GM15510 (cell line): ENCODE measurements around the gene NODAL.

Experiments used
- POLR2A ChIP-seq: IDR thresholded peaks from 3 replicates; pipeline ENCODE4 v1.6.1; 2011; ENCODE audit warnings: borderline replicate concordance; ENCODE audit not compliant: insufficient read length; ENCODE audit errors: extremely low read depth

NODAL gene

DNA sequence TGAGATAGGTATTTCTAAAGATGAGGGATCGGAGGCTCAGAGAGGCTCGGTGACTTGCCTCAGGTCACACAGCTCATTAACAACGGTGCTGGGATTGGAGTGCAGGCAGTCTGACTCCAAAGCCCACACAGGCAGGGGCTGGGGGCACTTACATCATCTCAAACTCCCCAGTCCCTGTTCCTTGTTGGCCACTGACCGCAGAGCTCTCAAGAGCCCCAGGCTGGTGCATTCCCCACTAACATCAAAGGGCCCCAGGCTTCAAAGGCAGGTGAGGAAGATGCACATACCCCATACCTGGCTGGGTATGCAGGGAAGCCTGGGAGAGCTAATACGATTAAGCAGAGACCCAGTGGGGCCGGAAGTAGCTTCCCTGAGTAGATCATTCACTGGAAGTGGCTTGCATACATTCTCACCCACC, 13.7 kb upstream of the NODAL start:
- TF ChIP-seq POLR2A, result no peak

DNA sequence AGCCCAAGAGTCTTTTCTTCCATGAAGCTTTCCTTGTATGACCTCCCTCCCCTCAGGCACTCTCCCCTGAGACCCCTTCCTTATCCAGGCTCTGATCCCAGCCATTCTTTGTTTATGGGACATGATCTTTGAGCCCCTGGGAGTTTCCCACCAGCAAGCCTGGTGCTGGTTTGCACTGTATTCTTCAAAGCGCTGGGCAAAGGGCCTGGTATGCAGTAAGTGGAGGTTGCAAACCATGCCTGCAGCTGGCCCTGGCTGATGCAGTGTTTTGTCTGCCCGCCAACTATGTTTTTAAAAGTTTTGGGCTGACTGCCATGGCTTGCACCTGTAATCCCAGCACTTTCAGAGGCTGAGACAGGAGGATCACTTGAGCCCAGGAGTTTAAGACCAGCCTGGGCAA, 6.8 kb upstream of the NODAL start:
- TF ChIP-seq POLR2A, result no peak

DNA sequence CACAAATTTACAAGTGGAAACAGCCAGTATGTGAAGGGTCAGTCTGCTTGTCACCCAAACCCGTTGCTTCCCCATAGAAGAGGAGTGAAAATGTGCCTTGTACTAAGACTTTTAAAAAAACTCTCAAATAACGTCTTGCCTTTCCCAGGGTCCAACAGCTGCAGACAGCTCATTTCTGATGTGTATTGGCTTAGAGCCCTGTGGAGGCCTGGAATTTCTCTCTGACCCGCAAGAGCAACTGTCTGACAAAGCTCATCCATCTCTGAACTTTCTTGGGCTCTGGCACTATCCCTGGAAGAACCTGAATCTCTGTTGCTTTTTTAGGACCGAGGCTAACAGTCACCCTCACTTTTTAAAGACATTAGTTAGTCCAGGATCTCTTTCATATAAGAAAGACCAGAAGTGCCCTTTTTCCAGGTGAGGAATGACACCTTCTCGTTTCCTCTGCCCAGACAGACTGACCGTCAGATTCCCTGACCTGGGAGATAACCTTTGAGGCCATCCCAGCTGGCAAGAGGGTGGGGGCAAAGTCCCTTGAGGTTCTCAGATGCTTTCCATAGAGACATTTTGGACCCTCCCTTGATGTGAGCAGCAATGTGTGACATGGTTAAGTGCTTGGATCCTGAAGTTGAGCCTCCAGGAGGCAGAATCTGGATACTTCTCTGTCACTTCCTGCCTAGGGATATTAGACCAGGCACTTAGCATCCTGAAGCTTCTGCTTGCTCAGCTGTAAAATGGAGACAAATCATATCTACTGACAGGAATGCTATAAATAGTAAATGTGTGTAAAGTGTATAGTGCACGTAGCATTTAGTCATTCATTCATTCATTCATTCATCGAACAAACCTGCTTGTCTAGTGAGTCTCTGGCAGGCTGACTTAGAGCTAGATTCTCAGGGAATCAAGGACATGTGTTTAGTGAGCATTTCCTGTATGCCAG, 4.5 kb upstream of the NODAL start:
- TF ChIP-seq POLR2A, result no peak

DNA sequence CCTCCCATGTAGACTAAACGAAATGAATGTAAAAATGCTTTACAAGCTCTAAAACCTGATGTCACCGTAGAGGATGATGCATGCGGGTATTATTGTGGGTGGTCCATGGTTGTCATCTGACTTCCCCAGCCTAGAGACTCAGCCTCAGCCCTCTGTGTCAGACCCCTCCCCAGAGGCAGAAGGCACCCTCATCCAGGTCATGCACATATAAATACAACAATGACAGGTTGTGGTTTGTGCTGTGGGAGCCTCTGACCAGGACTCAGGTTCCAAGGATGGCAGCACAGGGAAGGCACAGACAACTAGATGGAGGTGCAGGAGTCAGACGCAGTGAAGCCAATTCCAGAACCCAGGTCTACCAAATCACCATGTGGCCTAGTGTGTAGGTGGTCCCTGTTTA, 3.3 kb upstream of the NODAL start:
- TF ChIP-seq POLR2A, result no peak

DNA sequence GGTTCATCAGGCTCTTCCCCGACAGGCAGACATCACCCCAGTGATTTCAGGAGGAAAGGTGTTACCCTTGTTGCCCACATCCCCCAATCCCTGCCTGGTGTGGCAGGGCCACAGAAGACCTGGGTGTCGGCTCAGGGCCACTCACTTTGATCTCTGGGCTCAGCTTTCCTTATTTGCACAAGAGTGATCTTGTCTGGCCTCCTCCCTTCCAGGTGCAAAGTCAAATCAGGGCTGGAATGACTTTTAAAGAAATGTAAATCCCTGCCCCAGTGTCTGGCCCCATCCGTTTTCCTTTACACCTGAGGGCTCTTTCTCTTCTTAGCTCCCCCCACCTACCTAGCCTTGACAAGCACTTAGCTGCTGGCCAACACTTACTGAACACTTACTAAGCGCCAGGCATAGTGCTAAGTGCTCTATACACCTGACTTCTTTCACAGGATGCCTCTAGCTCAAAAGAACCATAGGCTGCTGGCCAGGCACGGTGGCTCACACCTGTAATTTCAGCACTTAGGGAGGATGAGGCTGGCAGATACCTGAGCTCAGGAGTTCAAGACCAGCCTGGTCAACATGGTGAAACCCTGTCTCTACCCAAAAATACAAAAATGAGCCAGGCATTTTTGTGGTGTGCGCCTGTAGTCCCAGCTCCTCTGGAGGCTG, 979 bp upstream of the NODAL start:
- TF ChIP-seq POLR2A, result no peak

DNA sequence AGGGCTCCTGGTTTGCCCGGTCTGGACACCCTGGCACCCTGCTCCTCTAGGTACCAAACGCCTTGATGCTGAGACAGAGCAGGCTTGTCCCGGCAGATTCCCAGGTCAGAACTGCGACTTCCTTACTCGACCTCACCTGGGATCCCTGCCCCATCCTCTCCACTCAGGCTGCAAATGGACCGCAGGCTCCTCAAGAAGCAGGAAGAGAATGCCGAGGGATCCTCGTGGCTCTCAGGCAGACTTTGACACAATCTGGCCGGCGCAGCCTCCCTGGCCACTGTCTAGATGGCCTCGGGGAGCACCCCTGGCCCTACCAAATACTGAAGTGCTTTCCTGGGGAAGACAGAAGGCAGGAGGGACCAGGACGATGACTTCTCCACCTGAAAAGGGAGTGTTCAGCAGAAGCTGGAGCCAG, 421 bp upstream of the NODAL start:
- TF ChIP-seq POLR2A, result no peak

DNA sequence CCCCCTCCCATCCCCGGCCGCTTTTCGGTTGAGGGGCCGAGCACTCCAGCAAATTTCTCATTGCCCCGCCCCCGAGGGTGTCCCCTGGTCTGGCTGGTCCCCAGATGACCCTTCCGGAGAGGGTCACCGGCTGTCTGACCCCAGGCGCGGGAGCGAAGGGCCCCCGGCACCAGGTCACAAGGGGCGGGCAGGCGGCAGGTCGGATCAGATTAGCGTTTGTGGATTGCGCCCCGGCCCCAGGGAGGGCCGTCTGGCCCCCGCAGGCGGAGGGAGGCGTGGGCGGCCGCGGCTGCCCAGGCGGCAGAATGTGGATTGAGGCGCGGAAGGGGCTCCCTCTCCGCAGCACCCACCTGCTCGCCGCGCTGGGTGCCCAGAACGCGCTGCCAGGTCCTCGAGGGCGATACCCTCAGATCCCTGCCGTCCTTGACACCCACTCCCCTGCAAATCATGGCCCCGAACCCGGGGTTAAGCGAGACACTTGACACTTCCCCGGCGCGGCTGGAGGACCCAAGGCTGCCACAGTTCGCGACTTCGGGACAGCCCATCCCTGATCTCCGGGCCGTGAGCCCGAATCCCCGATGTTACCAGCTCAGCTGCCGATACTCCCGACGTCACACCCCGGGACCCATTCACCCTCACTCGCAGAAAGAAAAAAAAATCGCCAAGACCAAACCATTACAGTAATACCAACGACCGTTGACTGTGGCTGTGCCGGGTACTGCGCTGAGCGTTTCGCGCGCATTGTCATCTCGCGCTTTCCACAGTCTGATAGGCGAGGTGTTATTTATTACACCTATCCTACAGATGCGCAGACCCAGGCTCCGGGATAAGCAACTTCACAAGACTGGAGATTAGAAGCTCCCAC, 953 bp downstream of the NODAL start:
- TF ChIP-seq POLR2A, result no peak

DNA sequence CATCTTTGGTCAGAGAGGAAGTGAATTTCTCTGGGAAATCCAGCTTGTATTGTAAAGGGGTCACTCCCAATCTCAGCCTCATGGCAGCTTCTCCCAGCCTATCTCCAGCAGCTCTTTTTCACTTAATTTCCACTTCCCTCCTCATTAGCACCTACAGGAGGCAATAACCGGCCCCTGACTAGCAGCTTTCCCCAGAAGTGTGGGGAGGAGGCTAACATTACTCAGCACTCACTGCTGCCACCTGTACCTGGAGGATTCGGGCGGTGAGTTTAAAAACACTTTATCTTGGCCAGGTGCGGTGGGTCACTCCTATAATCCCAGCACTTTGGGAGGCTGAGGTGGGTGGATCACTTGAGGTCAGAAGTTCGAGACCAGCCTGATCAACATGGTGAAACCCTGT, 3.8 kb downstream of the NODAL start:
- no peak for TF ChIP-seq POLR2A

DNA sequence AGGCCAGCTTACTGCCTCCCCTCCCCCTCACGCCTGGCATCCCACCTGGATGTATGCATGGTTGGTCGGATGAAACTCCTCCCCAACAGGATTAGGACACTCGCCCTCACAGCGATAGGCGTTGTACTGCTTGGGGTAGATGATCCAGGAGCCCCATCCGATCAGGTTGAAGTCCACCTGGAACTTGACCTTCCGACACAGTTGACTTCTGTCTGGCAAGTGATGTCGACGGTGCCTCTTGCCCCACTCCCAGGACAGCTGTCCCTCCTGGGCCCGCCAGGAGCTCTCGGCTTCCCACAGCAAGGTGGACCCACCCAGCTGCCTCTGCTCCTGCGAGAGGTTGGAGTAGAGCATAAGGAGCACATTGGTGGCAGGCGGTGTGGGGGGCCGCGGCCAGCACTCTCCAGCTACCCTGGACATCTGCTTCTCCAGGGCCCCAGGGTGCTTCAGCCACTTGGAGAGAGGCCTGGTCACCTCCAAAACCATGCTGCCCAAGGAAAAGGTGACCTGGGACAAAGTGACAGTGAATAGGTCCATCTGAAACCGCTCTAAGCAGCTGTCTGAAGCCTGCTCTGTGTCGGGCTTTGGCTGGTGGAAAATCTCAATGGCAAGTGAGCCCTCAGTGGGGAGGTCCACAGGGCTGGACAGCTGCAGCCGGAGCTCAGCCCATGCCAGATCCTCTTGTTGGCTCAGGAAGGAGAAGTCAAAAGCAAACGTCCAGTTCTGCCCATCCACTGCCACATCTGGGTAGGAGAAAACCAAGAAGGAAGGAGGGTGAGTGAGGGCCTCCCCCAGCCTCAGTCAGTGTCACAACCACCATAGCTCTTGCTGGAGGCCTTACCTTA, 6.0 kb downstream of the NODAL start:
- no peak for TF ChIP-seq POLR2A

DNA sequence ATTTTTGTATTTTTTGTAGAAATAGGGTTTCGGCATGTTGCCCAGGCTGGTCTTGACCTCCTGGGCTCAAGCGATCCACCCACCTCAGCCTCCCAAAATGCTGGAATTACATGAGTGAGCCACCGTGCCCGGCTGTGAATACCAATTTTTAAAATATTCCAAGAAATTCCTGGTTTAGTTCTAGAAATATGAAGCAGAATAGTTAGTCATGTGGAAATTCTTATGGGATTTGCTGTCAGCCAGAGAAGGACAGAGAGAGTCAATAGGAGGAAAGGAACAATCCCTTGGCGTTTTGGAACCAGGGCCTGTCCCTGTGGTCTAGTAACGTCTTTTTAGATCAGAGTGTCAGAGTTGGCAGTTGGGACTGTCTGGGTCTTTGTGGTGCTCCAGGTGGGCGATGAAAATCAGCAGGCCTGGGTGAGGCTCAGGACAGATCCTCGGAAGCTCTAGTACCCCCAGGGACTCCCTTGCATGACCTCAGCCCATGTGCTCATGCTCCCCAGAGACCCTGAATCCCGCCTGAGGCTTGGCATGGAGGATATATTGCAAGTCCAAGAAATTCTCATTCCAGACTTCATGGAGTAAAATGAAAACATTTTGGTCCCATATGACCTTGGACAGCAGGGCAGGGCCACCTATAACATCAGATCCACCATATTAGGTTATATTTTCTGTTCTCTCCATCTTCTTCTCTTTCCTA, 7.8 kb downstream of the NODAL start:
- TF ChIP-seq POLR2A, result no peak

DNA sequence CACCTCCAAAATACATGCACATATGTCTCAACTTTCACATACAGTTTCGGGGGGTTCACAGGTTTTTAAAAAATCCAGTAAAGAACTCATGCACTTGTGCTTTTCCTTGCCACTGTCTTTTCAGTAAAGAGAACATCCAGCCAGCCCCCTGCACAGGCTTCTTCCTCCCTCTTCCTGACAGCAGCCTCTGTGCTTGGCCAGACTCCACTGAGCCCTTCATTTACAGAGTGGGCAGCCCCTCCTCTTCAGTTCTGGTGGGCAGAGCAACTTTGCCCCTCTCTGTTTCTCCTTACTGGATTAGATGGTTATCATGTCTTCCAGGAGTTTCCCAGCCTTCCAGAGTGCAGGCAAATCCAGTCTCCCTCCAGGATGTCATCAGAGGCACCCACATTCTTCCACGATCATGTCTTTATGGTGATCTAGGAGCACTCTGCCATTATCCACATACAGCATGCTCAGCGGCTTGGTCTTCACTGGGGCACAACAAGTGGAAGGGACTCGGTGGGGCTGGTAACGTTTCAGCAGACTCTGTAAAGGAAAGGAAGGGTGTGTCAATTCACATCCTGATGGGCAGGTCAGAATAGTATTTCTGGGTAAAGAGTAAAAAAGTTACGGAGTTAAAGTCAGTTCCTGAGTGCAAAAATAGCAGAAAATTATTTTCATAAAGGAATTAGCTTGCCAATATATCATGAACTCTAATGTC, 8.8 kb downstream of the NODAL start:
- TF ChIP-seq POLR2A, result no peak

DNA sequence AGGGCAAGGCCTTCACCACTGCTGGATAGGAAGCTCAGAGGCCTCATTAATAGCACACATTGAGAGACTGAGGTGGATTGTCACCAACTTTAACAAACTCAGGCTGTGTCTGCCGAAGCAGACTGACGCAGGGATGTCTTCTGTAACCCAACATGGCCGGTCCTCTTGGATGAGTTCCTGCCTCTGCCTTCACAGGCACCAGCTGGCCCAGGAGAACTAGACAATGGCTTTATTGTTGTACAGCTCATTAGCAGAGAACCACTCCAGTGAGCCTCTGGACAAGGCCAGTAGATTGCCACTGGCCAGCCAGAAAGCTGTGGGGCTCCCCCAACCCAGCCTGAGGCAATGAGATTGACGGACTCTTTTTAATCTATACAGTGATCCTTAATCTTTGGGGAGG, 9.4 kb downstream of the NODAL start:
- TF ChIP-seq POLR2A, result no peak
